Vagina (tissue), 2 donors: ENCODE results near the gene ARHGDIB. TPM values are rescaled to one million over a fixed set of nuclear protein-coding genes. Genes with fewer than 3 reads are reported as not detected.
A peak's percentile ranks its signal among the peaks of the same experiment; 100 is the strongest.

Experiments used
- DNase-seq, 2 donors: peaks; one replicate each; pipeline ENCODE4 v3.0.0-alpha.2; 2017; ENCODE audit errors: extremely low spot score in 2 of 2
- H3K27ac ChIP-seq: fragments of 200-600 bp; sonication (generic); one replicate; pipeline ENCODE4 v1.5.1; 2019
- H3K27me3 ChIP-seq: fragments of 200-600 bp; sonication (generic); one replicate; pipeline ENCODE4 v1.5.1; 2019
- H3K36me3 ChIP-seq, 2 donors: fragments of 200-600 bp; sonication (generic); one replicate each; pipeline ENCODE4 v1.5.1; 2017 to 2019
- H3K4me1 ChIP-seq: fragments of 200-600 bp; sonication (generic); one replicate; pipeline ENCODE4 v1.5.1; 2019
- H3K4me3 ChIP-seq, 2 donors: fragments of 200-600 bp; sonication (generic); 1 replicate in 1 of 2; 2 replicates in 1 of 2; pipeline ENCODE4 v1.5.1; 2016 to 2019
- H3K9me3 ChIP-seq: fragments of 200-600 bp; sonication (generic); one replicate; pipeline ENCODE4 v1.5.1; 2019
- CTCF ChIP-seq, 3 experiments: fragments of 450-650 bp in 2 of 3; fragments of 200-600 bp in 1 of 3; sonication (generic) in 1 of 3; IDR thresholded peaks; one replicate each; pipeline ENCODE4 v1.5.1; 2017 to 2019; ENCODE audit warnings: antibody characterized with exemption in 3 of 3, mild to moderate bottlenecking in 2 of 3, moderate library complexity in 2 of 3
- POLR2A ChIP-seq, 2 donors: fragments of 450-650 bp; IDR thresholded peaks; one replicate each; pipeline ENCODE4 v1.6.1; 2017; ENCODE audit warnings: antibody characterized with exemption in 2 of 2, mild to moderate bottlenecking in 2 of 2, moderate library complexity in 2 of 2
- POLR2AphosphoS5 ChIP-seq, 2 donors: sonication (generic); formaldehyde crosslinking; IDR thresholded peaks; one replicate each; pipeline ENCODE4 v1.9.0; 2017; ENCODE audit warnings: antibody characterized with exemption in 2 of 2, mild to moderate bottlenecking in 2 of 2, low read depth in 1 of 2; ENCODE audit not compliant: insufficient read depth in 1 of 2
- intact Hi-C: fragments of 100-400 bp; cut with DNase I; formaldehyde crosslinking; loops from one replicate; pipeline ENCODE4 v1.15.1; 2023
- total RNA-seq: library from RNA; depleted of rRNA; stranded (reverse); fragments of >200 nt; gene quantifications from one replicate; pipeline ENCODE4 v1.2.3, GENCODE V29; 2016

Gene ARHGDIB
- total RNA-seq, 1 donor from 2014 or later = 153 TPM

GRCh38 chr12:14950982-14951746, 10.2 kb downstream of the ARHGDIB start:
- H3K9me3 ChIP-seq = no peaks in the 10 kb centered on the region
- no peak for DNase-seq
- intact Hi-C loops = no loop called here
- H3K27me3 ChIP-seq = no peaks in the 10 kb centered on the region
- no peaks in the 10 kb centered on the region for H3K36me3 ChIP-seq
- peaks cover 35% of the 10 kb centered on the region for H3K4me1 ChIP-seq
- no peak overlapping the region for H3K27ac ChIP-seq
- TF ChIP-seq POLR2AphosphoS5 (IDR thresholded peaks at IDR 0.05; ENCODE audit: insufficient read depth in 1 of 2, low read depth in 1 of 2) = no peak
- H3K4me3 ChIP-seq = no peak overlapping the region

- no peaks in the 10 kb centered on the region for H3K9me3 ChIP-seq
- peak overlapping the region; percentile 4 for H3K27ac ChIP-seq
- intact Hi-C loops = no loop called here
- TF ChIP-seq POLR2AphosphoS5 (IDR thresholded peaks at IDR 0.05; ENCODE audit: insufficient read depth in 1 of 2, low read depth in 1 of 2) (no peak), POLR2A (IDR thresholded peaks at IDR 0.05) (no peak), CTCF (IDR thresholded peaks at IDR 0.05) (no peak)
- peaks cover 35% of the 10 kb centered on the region for H3K4me1 ChIP-seq
- no peak overlapping the region for H3K4me3 ChIP-seq
- H3K27me3 ChIP-seq = no peaks in the 10 kb centered on the region
- peaks cover 0 to under 1% of the 10 kb centered on the region in 2 donors for H3K36me3 ChIP-seq
- no peak for DNase-seq
Observed at GRCh38 chr12:14950421-14950820, 11.0 kb downstream of the ARHGDIB start.

DNA sequence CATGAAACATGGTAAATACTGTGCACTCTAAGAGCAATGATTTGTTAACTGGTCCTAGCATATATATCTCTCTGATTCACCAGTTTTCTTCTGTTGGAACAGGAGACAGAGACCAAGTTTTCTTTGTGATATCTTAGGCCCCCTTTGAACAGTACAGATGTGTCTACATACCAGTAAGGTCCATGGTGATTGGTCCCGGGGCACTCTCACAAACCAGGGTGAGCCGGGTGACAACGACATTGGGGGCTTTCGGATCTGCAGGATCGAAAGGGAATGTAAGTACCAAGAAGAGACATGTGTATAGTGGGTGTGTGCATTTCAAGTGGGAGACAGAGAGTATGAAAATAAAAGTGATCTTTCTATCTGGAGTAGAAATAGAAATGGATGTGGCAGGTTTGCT, 11.8 kb downstream of the ARHGDIB start:
- H3K27ac ChIP-seq = peak overlapping the region; percentile 76
- TF ChIP-seq POLR2AphosphoS5 (IDR thresholded peaks at IDR 0.05; ENCODE audit: insufficient read depth in 1 of 2, low read depth in 1 of 2) (no peak), POLR2A (IDR thresholded peaks at IDR 0.05) (no peak), CTCF (IDR thresholded peaks at IDR 0.05) (no peak)
- peaks cover 0 to 7% of the 10 kb centered on the region in 2 donors for H3K36me3 ChIP-seq
- peaks cover 35% of the 10 kb centered on the region for H3K4me1 ChIP-seq
- H3K27me3 ChIP-seq = no peaks in the 10 kb centered on the region
- intact Hi-C loops = no loop called here
- H3K4me3 ChIP-seq = no peak overlapping the region
- H3K9me3 ChIP-seq = no peaks in the 10 kb centered on the region
- DNase-seq = no peak

- Histone ChIP-seq H3K4me3 (no peak overlapping the region), H3K27me3 (no peaks in the 10 kb centered on the region), H3K9me3 (no peaks in the 10 kb centered on the region), H3K4me1 (peaks cover 35% of the 10 kb centered on the region), H3K27ac (peak overlapping the region; percentile 76), H3K36me3 (peaks cover 0 to 7% of the 10 kb centered on the region in 2 donors)
- intact Hi-C loops = no loop called here
- TF ChIP-seq CTCF (IDR thresholded peaks at IDR 0.05) (no peak), POLR2AphosphoS5 (IDR thresholded peaks at IDR 0.05; ENCODE audit: insufficient read depth in 1 of 2, low read depth in 1 of 2) (peak in 1 of 2 donors; percentile 56)
- no peak for DNase-seq
Observed at GRCh38 chr12:14948672-14949071, 12.7 kb downstream of the ARHGDIB start.

DNA sequence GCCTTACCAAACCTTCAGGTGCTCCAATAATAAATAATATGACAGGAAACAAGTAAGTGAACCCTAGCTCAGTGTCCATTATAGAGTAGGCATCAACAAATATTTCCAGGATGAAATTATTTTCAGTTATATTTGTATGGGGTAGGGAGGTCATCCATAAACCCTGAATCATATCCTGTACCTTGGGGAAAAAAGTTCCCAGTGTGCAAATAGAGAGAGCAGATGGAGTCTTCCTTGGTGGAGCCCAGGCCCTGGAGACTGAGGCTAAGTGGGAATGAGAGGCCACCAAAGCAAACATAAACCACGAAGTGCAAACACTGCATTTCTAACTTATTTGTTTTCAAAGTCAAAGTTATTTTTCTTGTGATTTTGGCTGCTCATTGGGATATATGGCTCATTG, 14.5 kb downstream of the ARHGDIB start:
- Histone ChIP-seq H3K4me1 (peaks cover 22% of the 10 kb centered on the region), H3K9me3 (no peaks in the 10 kb centered on the region), H3K4me3 (no peak overlapping the region), H3K27ac (peak overlapping the region; percentile 76), H3K36me3 (peaks cover 0 to 7% of the 10 kb centered on the region in 2 donors), H3K27me3 (no peaks in the 10 kb centered on the region)
- intact Hi-C loops = no loop called here
- no peak for TF ChIP-seq POLR2AphosphoS5 (IDR thresholded peaks at IDR 0.05; ENCODE audit: insufficient read depth in 1 of 2, low read depth in 1 of 2)
- no peak for TF ChIP-seq CTCF (IDR thresholded peaks at IDR 0.05)
- no peak for TF ChIP-seq POLR2A (IDR thresholded peaks at IDR 0.05)
- no peak for DNase-seq
